ENCODE measurements around the gene HPS3. TPM values are rescaled to one million over a fixed set of nuclear protein-coding genes. Genes with fewer than 3 reads are reported as not detected.

The HPS3 gene
- total RNA-seq, 4 donors from 2014 or later, result 12.5 to 19.8 (median 17.6) TPM

DNA sequence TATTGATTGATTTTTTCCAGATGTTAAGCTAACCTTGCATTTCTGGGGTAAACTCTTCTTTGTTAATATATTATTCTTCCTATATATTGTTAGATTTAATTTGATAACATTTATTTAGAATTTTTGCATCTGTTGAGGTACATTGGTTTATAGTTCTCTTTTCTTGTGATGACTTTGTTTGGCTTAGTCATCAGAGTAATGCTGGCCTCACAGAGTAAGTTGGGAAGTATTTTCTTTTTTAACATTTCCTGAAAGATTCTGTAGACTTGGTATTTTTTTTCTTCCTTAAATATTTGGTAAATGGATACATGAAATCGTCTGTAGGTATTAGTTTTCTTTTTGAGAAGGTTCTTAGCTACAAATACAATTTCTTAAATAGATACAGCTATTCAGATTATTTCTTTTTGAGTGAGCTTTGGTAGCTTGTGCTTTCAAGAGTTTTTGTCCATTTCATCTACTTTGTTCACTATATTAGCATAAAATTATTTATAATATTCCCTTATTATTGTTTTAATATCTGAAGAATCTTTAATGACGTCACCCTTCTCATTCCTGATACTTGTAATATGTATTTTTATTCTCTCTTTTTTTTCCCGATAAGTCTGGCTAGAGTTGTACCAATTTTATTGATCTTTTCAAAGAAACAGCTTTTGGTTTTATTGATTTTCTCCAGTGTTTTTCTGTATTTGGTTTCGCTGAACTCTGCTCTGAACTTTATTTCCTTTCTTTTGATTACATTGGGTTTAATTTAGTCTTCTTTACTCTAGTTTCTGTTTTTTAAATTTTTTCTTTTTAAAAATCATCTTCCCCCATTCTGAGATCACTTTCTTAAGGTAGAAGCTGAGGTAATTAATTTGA, 6.5 kb upstream of the HPS3 start:
- TF ChIP-seq, protein P1, sequence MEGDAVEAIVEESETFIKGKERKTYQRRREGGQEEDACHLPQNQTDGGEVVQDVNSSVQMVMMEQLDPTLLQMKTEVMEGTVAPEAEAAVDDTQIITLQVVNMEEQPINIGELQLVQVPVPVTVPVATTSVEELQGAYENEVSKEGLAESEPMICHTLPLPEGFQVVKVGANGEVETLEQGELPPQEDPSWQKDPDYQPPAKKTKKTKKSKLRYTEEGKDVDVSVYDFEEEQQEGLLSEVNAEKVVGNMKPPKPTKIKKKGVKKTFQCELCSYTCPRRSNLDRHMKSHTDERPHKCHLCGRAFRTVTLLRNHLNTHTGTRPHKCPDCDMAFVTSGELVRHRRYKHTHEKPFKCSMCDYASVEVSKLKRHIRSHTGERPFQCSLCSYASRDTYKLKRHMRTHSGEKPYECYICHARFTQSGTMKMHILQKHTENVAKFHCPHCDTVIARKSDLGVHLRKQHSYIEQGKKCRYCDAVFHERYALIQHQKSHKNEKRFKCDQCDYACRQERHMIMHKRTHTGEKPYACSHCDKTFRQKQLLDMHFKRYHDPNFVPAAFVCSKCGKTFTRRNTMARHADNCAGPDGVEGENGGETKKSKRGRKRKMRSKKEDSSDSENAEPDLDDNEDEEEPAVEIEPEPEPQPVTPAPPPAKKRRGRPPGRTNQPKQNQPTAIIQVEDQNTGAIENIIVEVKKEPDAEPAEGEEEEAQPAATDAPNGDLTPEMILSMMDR (IDR thresholded peaks at IDR 0.05), result no peak

DNA sequence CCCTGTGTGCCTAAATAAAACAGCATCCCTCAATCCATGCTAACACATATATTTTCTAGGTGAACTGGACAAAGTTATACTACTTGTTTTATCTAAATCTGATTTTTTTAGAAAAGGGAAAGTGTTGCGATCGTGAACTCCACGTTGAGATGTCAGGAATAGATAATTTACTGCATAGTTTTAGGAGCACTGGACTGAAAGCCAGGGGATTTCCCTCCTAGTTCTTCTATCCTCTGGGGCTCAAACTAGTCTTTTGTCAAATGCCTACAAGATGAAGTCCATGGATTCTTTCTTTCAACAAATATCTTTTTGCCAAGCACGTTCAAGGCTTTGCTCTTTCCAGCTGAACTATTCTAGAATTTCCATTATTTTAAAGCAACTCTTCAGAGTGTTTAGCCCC, 617 bp upstream of the HPS3 start:
- ATAC-seq (ENCODE audit: low FRiP score), result peak; percentile 31
- TF ChIP-seq, protein P1 (IDR thresholded peaks at IDR 0.05), result no peak
- DNase-seq (ENCODE audit: low spot score), result no peak

More for the DNA sequence above, 6.5 kb upstream of the HPS3 start:
- DNase-seq (ENCODE audit: low spot score) (no peak), ATAC-seq (ENCODE audit: low FRiP score) (no peak)

DNA sequence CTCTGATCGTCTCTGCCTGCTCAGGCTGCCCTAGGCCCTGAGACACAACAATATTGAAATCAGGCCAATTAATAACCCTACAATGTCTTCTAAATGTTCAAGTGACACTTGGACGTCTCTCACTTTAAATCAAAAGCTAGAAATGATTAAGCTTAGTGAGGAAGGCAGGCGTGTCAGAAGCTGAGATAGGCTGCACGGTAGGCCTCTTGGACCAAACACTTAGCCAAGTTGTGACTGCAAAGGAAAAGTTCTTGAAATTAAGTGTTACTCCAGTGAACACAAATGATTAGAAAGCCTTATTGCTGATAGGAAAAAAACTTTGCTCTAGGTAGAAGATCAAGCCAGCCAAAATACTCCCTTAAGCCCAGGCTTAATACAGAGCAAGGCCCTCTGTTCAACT, 2.2 kb downstream of the HPS3 start:
- no peak for DNase-seq (ENCODE audit: low spot score)
- TF ChIP-seq, protein P1 (IDR thresholded peaks at IDR 0.05), result no peak
- no peak for ATAC-seq (ENCODE audit: low FRiP score)

DNA sequence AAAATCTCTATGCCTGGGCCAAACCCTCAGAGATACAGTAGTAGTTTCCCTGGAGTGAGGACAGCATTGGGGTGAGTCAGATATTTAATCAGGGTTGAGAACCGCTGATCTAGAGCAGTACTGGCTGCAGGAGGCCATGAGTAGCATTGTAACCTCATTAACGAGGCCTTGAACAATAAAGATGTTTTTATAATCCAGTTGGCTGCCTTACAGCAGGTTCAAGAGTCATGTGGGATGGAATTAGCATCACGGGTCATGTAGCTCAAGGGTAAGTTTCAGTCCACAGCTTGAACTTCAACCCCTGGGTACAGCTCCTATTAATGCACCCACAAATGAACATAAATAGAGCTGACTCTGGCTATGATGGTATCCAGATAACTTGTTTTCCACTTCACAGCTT, 5.1 kb downstream of the HPS3 start:
- DNase-seq (ENCODE audit: low spot score), result no peak
- ATAC-seq (ENCODE audit: low FRiP score), result no peak
- TF ChIP-seq, protein P1 (IDR thresholded peaks at IDR 0.05), result no peak

DNA sequence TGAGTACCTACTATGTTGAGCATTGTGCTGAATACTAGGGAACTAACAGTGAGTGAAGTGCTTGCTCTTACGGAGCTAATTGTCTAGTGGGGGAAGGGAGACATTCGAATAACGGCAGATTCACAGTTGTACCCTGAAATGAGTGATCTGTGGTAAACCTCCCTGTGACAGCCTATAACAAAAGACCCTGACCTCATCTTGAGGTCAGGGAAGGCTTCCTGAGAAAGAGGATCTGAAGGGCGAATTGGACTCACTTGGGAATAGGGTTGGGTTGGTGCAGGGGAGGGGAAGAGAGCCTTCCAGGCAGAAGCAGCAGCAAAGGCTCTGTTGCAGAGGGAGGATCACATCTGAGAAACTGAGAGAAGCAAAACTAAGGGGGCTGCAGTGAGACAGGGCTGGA, 13.2 kb downstream of the HPS3 start:
- DNase-seq (ENCODE audit: low spot score) (no peak), ATAC-seq (ENCODE audit: low FRiP score) (no peak)
- TF ChIP-seq, protein P1 (IDR thresholded peaks at IDR 0.05), result no peak

DNA sequence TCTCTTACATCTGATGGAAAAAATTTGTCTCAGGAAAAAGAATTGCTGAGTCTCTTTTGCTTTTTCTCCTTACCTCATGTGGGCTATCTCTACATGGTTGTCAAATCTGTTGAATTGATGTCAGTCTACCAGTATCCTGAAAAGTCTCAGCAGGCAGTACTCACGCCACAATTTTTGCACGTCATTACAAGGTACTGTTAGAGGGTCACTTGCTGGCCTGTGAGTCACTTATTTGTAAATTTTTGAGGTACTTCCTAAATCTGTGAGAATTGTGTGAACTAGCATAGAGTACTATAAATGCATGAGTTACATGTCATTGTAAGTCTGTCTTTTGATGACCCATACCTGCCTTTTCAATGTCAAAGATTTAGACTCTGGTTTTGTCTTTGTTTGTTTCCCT, 15.9 kb downstream of the HPS3 start:
- DNase-seq (ENCODE audit: low spot score) (no peak), ATAC-seq (ENCODE audit: low FRiP score) (no peak)
- TF ChIP-seq, protein P1 (IDR thresholded peaks at IDR 0.05), result no peak

DNA sequence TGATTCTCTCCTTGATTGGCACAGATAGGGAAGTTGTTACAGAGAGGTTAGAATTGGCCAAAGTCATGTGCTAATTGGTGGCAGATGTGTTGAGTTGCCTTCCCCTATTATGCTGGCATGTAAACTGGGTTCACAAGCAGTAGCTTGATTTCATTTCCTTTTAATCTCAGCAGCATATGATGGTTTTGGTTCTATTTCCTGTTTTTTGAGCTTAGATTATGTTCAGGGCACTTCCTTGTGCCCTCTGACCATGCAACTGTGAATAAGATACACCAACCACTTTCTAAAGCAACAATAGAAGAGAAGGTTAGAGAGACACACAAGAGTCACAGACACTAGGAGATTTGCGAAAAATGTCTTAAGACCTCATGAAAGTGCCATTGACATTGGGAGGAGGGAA, 16.5 kb downstream of the HPS3 start:
- TF ChIP-seq, protein P1 (IDR thresholded peaks at IDR 0.05), result no peak
- DNase-seq (ENCODE audit: low spot score) (no peak), ATAC-seq (ENCODE audit: low FRiP score) (no peak)

All from omental fat pad (tissue), 4 donors.